HepG2 (cell line): ENCODE measurements around the gene TUFM. TPM values are rescaled to one million over a fixed set of nuclear protein-coding genes. Genes with fewer than 3 reads are reported as not detected.

Experiments used
- CCAR2 ChIP-seq: fragments of 200-400 bp; formaldehyde crosslinking; optimal IDR thresholded peaks from 2 replicates; pipeline ENCODE3; 2018; ENCODE audit warnings: low read depth, mild to moderate bottlenecking, low read length, moderate library complexity
- CREBL2 ChIP-seq: sonication (generic); formaldehyde crosslinking; IDR thresholded peaks from 2 replicates; pipeline ENCODE4 v1.8.1; 2023; ENCODE audit warnings: missing genetic modification reagents, mild to moderate bottlenecking, borderline replicate concordance
- CSRNP2 ChIP-seq: sonication (generic); formaldehyde crosslinking; conservative IDR thresholded peaks from 2 replicates; pipeline ENCODE4 v1.8.0; 2022; ENCODE audit warnings: low read depth, missing genetic modification reagents
- MLX ChIP-seq: IDR thresholded peaks from 2 replicates; pipeline ENCODE4 v1.6.1; 2016
- MNT ChIP-seq: fragments of 450-650 bp; IDR thresholded peaks from 2 replicates; pipeline ENCODE4 v1.6.1; 2016
- NFE2 ChIP-seq: sonication (generic); formaldehyde crosslinking; IDR thresholded peaks from 2 replicates; pipeline ENCODE4 v1.4.0; 2020; ENCODE audit warnings: missing genetic modification reagents
- NPAS2 ChIP-seq: sonication (generic); formaldehyde crosslinking; IDR thresholded peaks from 2 replicates; pipeline ENCODE4 v1.8.0; 2022; ENCODE audit warnings: mild to moderate bottlenecking, missing genetic modification reagents, borderline replicate concordance
- PRPF4 ChIP-seq: fragments of 200-400 bp; formaldehyde crosslinking; IDR thresholded peaks from 2 replicates; pipeline ENCODE4 v1.6.1; 2016; ENCODE audit warnings: low read length, low read depth; ENCODE audit not compliant: poor library complexity, severe bottlenecking
- RBFOX2 ChIP-seq: fragments of 200-400 bp; formaldehyde crosslinking; IDR thresholded peaks from 2 replicates; pipeline ENCODE4 v1.6.1; 2017; ENCODE audit warnings: low read depth, mild to moderate bottlenecking, low read length
- SKIL ChIP-seq: sonication (generic); formaldehyde crosslinking; IDR thresholded peaks from 2 replicates; pipeline ENCODE4 v1.8.0; 2022; ENCODE audit warnings: missing genetic modification reagents, mild to moderate bottlenecking, moderate library complexity, borderline replicate concordance
- SP2 ChIP-seq: sonication (generic); formaldehyde crosslinking; IDR thresholded peaks from 2 replicates; pipeline ENCODE4 v1.5.1; 2020; ENCODE audit warnings: mild to moderate bottlenecking, missing genetic modification reagents
- TFDP1 ChIP-seq: IDR thresholded peaks from 2 replicates; pipeline ENCODE4 v1.6.1; 2016; ENCODE audit warnings: missing compliant biosample characterization, missing genetic modification reagents, borderline replicate concordance
- ZBTB37 ChIP-seq: sonication (generic); formaldehyde crosslinking; IDR thresholded peaks from 2 replicates; pipeline ENCODE4 v1.4.0; 2020; ENCODE audit warnings: mild to moderate bottlenecking, missing genetic modification reagents
- ZFX ChIP-seq: sonication (generic); formaldehyde crosslinking; IDR thresholded peaks from 2 replicates; pipeline ENCODE4 v1.4.0; 2020; ENCODE audit warnings: mild to moderate bottlenecking, low read depth, missing genetic modification reagents, moderate library complexity
- ZNF382 ChIP-seq: sonication (generic); formaldehyde crosslinking; IDR thresholded peaks from 2 replicates; pipeline ENCODE4 v1.5.0; 2020; ENCODE audit warnings: missing genetic modification reagents, mild to moderate bottlenecking, borderline replicate concordance
- ZNF550 ChIP-seq: sonication (generic); formaldehyde crosslinking; IDR thresholded peaks from 2 replicates; pipeline ENCODE4 v1.4.0; 2020; ENCODE audit warnings: mild to moderate bottlenecking, missing genetic modification reagents, borderline replicate concordance
- ZNF724P ChIP-seq: sonication (generic); formaldehyde crosslinking; IDR thresholded peaks from 2 replicates; pipeline ENCODE4 v1.8.0; 2022; ENCODE audit warnings: missing genetic modification reagents, borderline replicate concordance
- ZNF772 ChIP-seq: sonication (generic); formaldehyde crosslinking; IDR thresholded peaks from 2 replicates; pipeline ENCODE4 v1.5.0; 2020; ENCODE audit warnings: mild to moderate bottlenecking, missing genetic modification reagents
- ZNF782 ChIP-seq: sonication (generic); formaldehyde crosslinking; IDR thresholded peaks from 2 replicates; pipeline ENCODE4 v1.4.0; 2020; ENCODE audit warnings: missing genetic modification reagents, mild to moderate bottlenecking, borderline replicate concordance
- polyA plus RNA-seq, 8 experiments: library from polyadenylated mRNA; depleted of rRNA in 3 of 8; stranded (reverse) in 7 of 8; unstranded in 1 of 8; fragments of >200 nt; fragmentation: Illumina TruSeq in 4 of 8; extraction: Trizol in 4 of 8; gene quantifications; 2 replicates each; pipeline versions ENCODE4 v1.2.1 to v1.2.3, GENCODE V29; 2011 to 2016; ENCODE audit warnings: low read depth in 4 of 8, missing spikeins in 1 of 8, mixed read lengths in 1 of 8; ENCODE audit not compliant: insufficient read depth in 1 of 8
- total RNA-seq, 5 experiments: library from RNA; depleted of rRNA; stranded (reverse); fragments of >200 nt; fragmentation: Illumina TruSeq; extraction: Trizol; gene quantifications; 2 replicates each; pipeline ENCODE4 v1.2.3, GENCODE V29; 2016; ENCODE audit warnings: low read depth in 1 of 5

TUFM gene
- total and polyA plus RNA-seq, 2 of the 13 experiments (the other 11 are each of a cell fraction or from before 2014, with no cell fraction given) = 206 to 298 TPM

GRCh38 chr16:28846080-28846932 lies at the start of gene TUFM (continued):
- TF ChIP-seq SKIL = no peak
- TF ChIP-seq ZBTB37 (CRISPR knock-in tag) = no peak
- peak; percentile 79; the same call in 1 of the 2 replicates for TF ChIP-seq TFDP1 (CRISPR knock-in tag)
- TF ChIP-seq ZNF550 (CRISPR knock-in tag) = peak; percentile 99
- no peak for TF ChIP-seq CCAR2
- no peak for TF ChIP-seq NPAS2 (CRISPR knock-in tag)
- TF ChIP-seq CREBL2 (CRISPR knock-in tag) = no peak
- TF ChIP-seq SP2 = peak; percentile 80
- no peak for TF ChIP-seq PRPF4
- TF ChIP-seq ZNF382 (CRISPR knock-in tag) = no peak
- TF ChIP-seq ZFX (CRISPR knock-in tag) = peak; percentile 100
- peak; percentile 99 for TF ChIP-seq ZNF772 (CRISPR knock-in tag)
- no peak for TF ChIP-seq NFE2 (CRISPR knock-in tag)
- TF ChIP-seq RBFOX2 = peak; percentile 98
- peak; percentile 57; the same call in 1 of the 2 replicates for TF ChIP-seq ZNF724P (CRISPR knock-in tag)
- no peak for TF ChIP-seq CSRNP2 (CRISPR knock-in tag)
- no peak for TF ChIP-seq ZNF782 (CRISPR knock-in tag)
- TF ChIP-seq MNT = peak; percentile 66
- TF ChIP-seq MLX (CRISPR knock-in tag) = no peak
